ENCODE data around the gene DDN.

Gene DDN

DNA sequence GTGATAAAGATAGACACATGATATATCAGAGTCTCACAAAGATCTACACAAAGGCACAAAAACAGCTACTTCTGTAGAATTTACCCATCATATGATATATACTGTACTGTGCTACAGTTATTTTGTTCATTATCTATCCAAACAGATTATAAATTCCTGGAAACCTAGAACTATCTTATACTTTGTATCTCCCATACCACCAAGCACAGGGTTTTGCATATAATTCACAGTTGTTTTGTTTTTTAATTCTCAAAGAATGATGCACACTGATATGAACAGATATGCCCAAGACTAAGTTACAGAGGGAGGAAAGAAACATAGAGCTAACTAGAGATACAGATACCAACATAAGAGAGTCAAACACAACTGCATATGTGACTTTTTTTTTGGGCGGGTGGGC, 16.0 kb upstream of the DDN start:
- no peak for DNase-seq (ENCODE audit: extremely low read depth in 1 of 2, low read depth in 1 of 2)

DNA sequence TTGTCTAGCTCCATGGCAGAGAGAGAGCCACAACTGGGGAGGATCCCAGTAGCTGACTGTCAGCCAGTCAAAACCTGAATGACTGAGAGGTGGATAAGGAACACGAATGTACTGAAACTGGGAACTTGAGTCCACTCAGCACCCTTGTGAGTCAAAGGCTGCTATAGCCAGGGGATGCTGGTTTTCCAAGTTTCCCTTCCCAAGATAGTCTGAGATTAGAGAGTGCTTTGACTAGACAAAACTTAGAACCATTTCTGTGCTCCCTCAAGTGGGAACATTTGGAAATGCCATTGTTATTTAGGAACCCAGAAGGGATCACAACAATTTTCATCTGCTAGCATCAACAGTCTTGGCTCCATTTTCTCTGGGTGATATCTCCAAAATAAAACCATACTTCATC, 15.4 kb upstream of the DDN start:
- no peak for DNase-seq (ENCODE audit: extremely low read depth in 1 of 2, low read depth in 1 of 2)

DNA sequence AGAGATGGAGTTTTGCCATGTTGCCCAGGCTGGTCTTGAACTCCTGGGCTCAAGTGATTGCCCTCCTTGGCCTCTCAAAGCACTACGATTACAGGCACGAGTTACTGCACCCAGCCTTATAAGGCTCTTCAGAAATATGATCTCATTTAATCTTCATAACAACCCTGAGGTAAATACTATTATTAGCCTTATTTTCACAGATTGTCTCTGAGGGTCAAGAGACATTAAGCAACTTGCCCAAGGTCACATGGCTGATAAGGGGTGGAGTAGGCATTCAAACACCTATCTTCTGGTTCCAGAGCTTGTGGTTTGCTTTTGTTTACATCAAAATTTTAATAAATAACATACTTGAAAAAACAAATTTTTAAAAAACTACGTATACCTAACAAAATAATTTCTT, 14.3 kb upstream of the DDN start:
- no peak for DNase-seq (ENCODE audit: extremely low read depth in 1 of 2, low read depth in 1 of 2)

DNA sequence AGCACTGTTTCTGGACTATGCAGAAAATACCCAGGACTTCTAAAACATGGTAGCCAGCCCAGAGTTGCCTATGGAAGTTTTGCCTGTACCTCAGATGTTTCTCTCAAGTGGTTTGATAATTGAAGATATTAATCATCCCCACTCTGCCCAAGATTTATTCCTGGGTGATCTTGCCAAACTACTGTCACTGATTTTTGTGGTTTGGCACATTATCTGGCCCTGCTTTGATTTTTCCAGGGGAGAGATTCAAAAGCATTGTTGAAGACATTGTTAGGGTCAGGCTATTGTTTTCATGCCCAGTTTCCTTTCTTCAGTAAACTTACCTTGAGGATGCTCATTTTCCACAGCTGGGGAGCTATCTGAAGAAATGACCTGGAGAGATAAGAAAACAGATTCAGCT, 13.6 kb upstream of the DDN start:
- DNase-seq (ENCODE audit: extremely low read depth in 1 of 2, low read depth in 1 of 2) = no peak

DNA sequence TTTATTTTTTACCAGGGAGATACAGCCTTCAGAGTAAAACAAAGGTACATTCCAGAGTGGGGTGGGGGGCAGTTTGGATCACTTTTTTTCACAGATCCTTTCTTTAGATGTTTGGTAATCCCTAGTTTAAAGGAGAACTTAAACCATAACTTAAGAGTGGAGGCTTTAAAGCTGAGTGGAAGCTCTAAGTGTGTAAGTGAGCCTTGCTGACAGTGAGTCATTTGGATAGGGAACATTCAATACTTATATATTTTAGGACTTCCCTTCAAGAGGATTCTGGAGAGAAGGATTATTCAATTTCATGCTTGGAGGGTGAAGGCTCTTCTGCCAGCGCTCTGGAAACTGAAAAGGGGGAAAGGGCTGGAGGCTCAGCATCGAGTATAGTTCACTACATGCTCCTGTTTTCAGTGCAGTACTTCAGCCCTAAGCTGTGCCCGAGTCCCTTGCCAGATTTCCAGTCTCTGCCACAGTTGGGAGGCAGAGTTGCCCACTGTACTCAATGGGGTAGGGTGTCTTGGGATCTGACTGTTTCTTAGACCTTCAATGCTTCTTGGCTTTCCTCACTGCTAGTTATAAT, 11.0 kb upstream of the DDN start:
- DNase-seq (ENCODE audit: extremely low read depth in 1 of 2, low read depth in 1 of 2) = no peak

DNA sequence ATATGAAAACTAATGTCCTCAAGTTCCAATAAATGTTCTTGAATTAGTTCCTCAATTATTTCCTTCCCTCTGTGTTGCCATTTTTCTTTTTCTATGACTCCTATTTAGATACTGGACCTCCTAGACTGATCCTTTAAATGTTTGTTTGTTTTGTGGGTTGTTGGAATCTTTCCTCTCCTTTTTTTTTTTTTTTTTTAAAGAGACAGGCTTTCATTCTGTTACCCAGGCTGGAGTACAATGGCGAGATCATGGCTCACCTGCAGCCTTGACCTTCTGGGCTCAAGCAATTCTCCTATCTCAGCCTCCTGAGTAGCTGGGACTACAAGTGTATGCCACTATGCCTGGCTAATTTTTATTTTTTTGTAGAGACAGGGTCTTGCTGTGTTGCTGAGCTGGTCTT, 9.8 kb upstream of the DDN start:
- no peak for DNase-seq (ENCODE audit: extremely low read depth in 1 of 2, low read depth in 1 of 2)

DNA sequence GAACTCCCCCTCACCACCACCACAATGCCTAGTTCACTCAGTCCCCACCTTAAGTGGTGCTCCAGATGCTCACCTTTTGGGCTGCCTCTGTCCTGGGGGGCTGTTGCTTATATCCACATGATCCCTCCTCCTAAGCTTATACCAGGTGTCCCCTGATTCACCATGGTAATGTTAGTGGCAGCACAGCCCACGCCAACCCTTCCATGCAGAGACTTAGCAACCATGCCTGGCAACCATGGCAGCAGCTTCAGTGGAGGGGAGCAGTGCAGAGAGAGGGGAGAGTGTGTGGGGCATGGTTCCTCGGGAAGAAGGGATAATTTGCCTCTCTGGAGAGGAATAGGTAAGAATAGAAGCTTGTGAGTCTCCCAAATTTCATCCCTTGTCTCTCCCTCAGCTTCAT, 1.2 kb upstream of the DDN start:
- DNase-seq (ENCODE audit: extremely low read depth in 1 of 2, low read depth in 1 of 2) = no peak

DNA sequence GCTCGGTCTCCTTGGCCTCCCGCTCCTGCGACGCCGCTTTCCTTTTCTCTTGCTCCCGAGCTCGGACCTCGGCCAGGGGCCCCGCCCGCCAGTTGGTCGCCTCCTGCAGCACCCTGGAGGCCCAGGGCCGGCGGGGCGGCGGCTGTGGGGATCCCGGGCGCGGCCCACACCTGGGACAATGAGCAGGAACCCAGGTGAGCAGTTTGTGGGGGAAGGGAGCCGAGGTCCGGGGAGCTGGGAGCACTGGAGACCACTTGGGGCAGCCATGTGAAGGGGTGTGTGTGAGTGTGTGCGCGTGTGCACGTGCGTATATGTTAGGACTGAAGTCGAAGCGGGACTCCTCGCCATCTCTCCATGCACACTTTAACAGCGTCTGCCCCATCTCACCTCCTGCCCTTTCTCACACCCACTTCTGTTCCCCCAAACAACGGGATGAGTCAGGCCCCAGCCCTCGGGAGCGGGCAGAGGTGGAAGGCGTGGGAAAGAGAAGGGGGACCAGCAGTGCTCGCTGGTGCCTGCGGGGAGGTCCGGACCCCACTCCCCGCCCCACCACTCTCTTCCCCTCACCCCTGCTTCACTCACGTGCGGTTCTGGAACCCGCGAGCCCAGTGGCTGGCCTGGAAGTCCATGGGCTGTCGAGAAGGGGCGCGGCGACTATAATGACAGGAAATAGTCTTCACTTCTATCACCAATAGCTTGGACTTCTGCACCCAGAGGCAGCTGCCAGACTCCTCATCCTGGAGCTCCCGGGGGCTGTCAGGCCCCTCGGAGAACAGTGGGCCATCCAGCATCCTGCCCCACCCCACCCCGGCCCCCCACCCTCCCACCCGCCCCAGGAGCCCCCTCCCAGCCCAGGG, 450 bp downstream of the DDN start:
- no peak for DNase-seq (ENCODE audit: extremely low read depth in 1 of 2, low read depth in 1 of 2)

DNA sequence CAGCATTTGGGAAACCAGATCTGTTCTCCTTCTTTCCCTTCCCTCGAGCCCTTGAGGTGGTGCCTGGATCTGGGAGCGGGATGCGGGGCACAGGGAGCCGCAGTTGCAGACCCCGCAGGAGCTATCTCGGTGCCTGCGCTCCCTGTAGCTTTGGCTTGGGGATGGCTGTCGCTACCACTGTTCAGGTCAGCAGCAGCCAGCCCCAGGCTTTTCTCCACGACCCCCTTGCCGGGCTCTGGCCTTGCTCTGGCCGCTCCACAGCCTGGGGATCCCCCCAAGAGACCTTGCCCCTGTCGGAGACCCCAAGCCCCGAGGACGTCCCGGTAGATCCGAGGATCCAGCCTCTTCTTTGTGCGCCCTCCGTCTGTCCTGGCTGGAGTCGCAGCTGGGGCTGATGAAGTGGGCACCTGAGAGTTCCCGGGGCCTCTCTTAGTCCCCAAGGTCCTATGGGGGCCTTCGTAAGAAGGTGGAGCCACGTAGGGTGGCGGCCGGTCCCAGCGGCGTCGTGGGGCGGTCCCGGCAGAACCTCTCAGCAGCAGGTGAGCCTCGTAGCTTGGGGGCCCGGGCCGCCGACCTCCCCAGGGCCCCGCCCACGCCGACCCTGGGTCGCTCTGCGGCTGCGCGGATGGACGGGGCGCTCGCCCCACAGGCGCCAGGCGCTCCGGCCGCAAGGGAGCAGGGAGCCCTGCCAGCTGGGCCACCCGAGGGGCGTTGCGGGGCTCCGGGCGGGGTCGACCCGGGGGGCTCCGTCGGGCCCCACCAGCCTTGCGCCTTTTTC, 1.3 kb downstream of the DDN start:
- no peak for DNase-seq (ENCODE audit: extremely low read depth in 1 of 2, low read depth in 1 of 2)

DNA sequence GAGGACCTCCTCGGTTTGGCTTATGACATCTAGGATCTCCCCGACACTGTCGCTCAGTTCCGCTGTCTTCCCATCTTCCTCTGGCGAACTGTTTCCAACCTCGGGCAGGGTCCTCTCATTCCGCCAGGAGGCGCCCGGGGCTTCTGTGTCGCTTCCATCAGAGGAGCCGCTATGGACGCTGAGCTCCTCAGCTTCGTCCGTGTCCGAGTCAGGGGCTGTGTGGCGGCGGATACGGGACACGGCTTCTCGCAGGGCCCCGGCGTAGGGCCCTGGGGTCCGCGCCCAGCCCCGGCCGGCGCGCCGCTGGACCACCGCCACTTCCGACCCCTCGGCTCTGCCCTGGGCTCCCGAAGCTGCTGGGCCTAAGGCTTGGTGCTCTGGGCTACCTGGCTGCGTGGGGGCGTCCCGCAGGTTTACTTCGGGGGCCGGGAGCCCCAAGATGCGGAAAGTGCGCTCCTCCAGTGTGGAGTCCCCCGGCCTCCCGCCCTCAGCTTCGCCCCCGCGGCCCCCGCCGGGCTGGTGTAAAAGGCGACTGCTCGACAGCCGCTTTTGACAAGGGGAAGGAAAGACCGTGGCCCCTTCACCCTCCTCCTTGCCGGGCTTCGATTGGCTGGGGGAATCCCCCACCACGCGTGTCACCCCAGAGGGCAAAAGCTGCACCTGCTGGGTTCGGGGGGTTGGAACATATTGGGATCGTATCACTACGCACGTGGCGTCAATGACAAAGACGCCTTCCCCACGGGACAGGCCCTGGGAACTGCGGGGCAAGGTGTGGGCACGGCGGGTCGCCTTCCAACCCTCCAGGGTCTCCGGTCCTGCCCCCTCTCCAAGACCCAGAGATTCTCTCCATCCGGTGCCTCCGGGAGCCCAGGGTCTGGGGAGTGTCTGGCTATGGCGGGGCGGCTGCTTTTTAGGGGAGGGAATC, 2.1 kb downstream of the DDN start:
- no peak for DNase-seq (ENCODE audit: extremely low read depth in 1 of 2, low read depth in 1 of 2)

DNA sequence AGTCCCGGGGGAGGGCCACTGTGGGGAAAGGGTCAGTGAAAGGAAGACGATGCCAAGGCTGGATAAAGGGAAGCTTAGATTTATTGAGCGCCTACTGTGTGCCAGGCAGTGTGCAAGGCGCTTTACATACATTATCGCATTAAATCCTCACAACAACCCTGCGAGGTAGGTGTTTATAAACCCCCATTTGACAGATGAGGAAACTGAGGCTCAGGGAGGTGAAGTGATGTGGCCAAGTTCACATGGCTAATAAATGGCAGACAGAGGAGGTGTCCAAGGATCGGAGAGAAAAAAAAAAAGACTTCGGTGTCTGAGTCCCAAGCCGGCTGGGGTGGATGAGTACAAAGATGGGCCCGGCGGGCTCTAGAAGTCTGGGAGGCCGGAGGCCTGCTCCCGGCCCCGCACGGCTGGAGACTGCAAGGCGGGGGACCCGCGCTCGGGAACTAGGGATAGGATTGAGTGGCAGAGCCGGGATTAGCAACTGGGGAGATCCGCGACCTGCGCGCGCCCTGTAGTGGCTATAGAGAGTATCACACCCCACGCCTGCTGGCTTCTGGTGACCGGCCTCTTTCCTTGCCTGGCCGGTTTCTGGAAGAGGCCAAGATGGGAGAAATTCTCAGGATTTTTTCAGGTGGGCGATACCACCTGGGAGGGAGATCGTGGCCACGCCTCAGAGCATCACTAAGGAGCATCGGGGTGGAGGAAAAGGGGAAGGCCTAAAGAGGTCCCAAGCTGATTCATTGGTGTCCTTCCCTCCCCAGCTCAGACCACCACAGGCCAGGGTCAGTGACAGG, 3.9 kb downstream of the DDN start:
- no peak for DNase-seq (ENCODE audit: extremely low read depth in 1 of 2, low read depth in 1 of 2)

DNA sequence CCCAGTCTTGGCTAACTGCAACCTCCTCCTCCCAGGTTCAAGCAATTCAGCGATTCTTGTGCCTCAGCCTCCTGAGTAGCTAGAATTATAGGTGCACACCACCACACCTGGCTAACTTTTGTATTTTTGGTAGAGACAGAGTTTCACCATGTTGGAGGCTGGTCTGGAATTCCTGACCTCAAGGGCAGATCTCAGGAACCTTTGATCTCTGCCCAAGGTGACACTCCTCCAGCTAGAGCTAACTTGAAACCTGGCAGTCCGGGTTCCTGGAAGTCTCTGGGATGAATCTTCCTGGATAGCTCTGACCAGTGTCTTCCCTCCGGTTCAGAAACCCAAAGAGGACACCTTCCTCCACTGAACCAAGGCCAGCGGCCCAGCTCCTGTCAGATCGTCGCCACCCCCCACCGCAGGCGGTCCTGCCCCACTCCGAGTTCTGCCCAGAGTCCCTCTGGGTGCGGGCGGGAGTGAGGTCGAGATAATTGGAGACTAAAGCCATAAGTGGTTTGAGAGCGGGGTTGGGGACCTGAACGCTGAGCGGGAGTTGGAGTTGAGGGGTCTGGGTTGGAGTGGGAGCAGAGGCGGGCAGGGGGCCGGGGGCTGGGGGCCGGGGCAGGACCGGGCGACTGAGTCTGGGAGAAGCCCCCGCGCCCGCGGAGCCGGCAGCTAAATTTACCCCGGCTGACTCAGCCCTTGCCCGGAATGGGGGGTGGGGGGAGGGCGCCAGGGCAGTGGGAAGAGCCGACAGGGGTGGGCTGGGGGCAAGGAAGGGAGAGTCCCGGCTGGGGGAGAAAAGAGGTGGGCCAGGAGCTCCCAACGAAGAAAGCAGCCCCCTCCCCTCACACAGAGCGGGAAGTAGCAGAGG, 4.7 kb downstream of the DDN start:
- no peak for DNase-seq (ENCODE audit: extremely low read depth in 1 of 2, low read depth in 1 of 2)

DNA sequence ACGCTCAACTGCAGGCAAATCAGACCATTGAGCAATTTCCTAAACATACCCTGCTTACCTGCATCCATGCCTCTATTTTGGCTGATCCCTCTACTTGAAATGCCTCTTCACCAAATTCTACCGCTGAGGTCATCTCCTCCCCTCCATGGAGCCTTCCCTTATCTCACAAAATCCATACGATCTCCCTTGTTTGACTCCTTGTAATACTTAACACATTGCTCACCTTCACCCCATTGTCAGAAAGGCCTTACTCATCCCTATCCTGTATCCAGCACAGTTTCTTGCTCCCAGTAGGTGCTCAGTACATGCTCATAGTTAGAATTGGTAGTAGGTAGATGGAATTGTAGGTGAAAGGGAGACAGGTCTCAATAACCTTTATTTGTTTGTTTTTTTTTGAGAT, 5.4 kb downstream of the DDN start:
- no peak for DNase-seq (ENCODE audit: extremely low read depth in 1 of 2, low read depth in 1 of 2)

DNA sequence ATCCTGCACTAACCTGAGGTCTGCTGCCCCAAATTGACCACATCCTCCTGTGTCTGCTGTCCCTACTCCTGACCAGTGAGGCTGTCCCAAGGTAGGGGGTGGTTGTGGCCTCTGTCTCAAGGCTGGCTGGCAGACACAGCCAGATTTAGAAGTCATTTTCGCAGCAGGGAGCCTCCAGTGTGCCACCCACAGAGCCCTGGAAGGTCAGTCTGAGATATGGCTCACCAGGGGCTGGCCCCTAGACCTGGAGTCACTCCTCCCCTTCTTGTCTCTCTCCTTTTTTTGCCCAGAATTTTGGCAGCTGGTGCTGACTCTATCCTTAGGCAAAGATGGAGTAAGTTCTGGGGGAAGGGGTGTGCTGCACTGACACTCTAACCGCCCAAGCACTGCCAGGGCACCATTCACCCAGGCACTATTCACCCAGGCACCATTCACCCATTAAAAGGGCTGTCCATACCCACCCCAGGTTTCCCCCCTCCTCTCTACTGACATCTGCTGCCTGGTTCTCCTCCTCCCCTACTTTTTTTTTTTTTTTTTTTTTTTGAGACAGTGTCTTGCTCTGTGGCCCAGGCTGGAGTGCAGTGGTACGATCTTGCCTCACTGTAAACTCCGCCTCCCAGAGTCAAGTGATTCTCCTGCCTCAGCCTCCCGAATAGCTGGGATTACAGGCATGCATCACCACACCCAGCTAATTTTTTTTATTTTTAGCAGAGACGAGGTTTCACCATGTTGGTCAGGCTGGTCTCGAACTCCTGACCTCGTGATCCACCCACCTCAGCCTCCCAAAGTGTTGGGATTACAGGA, 7.7 kb downstream of the DDN start:
- no peak for DNase-seq (ENCODE audit: extremely low read depth in 1 of 2, low read depth in 1 of 2)

DNA sequence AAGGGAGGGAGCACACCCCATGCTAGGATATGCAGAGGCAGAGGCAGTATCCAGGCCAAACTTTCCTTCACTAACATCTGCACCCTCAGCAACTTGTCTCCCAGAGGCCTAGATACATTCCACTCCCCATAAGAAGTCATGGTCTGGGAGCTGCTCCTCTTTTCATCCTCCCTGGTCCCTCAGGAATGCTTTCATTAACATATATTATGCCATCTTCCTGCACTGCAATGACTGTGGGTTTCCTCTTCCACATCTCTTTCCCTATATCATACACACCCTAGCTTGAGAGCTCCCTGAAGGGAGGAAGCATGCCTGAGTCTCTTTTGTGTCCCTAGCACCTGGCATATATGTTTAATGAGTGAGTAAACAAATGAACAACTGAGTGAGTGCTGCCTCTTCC, 8.6 kb downstream of the DDN start:
- DNase-seq (ENCODE audit: extremely low read depth in 1 of 2, low read depth in 1 of 2) = no peak

DNA sequence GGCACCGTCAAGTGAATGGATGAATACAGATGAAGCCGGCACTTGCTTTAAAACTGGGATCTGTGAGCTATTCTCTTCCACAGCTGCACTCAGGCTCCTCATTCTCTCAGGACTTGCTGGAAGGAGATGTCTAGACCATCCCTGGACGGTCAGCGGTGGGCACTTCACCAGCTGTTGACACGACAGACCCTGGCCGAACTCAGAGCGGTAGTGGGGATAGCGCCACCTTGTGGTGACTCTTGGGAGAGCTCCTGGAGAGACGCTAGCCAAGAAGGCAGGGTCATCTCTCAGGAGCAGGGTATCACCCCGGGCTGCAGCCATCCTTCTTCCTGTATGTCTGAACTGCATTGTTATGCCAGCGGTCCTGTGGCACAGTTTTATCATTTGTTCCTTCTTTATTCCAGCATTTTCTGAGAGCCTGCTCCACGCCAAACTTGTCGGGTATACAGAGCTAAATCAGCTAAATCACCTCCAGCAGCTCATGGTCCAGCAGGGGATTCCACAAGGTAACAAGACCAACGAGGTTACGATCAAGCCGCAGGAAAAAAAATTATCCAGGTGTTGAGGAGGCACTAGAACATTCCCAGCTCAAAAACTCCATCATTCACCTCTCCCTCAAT, 11.0 kb downstream of the DDN start:
- DNase-seq (ENCODE audit: extremely low read depth in 1 of 2, low read depth in 1 of 2) = peak in 1 of 2 donors; percentile 60

DNA sequence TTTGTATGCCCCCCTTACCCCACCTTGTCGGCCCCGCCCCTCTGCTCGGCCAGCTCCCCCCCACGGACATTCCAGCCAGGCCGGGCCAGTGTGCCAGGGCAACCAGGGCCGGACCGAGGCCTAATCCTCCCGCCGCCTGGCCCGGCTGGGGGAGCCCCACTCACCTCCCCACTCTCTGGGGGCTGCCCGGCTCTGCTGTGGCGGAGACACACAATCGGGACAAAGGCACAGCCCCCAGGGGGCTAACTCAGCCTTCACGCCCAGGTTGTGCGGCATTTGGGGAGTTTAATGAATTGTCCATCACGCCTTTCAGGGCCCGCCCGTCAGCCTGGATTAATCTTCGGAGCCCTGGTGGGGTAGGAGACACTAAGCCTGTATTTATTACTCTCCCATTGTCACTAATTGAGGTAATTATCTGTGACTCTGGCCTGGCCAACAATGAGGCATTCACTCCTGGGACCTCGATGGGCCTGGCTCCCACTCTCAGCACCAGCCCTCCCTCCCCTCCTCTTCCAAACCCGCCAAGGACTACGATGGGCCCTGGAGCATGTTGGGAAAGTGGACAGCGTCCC, 12.4 kb downstream of the DDN start:
- DNase-seq (ENCODE audit: extremely low read depth in 1 of 2, low read depth in 1 of 2) = no peak

DNA sequence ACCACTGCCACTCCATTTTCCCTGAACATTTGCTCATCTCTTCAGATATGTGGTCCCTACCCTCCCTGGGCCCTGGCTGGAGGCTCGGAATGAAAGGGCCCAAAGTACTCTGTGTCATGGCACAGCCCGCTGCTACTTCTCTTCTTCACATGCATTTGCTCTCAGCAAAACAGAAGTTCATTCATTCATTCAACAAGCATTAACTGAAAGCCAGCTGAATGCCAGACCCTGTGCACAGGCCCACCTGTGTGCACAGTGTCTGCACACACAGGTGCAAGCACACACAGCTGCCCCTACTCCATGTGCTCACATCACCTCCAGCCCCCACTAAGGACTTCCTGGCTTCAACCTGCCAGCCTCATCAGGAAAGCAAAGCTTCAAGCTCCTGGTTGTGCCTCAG, 13.3 kb downstream of the DDN start:
- no peak for DNase-seq (ENCODE audit: extremely low read depth in 1 of 2, low read depth in 1 of 2)
